ENCODE data around the gene OR7C1.

The OR7C1 gene

GRCh38 chr19:14764401-14764800 lies 70.6 kb downstream of the OR7C1 start:
- no peak for DNase-seq

GRCh38 chr19:14763497-14764145 lies 71.4 kb downstream of the OR7C1 start:
- no peak for DNase-seq

GRCh38 chr19:14762111-14762510 lies 72.9 kb downstream of the OR7C1 start:
- no peak for DNase-seq

GRCh38 chr19:14761607-14762006 lies 73.4 kb downstream of the OR7C1 start:
- no peak for DNase-seq

- DNase-seq: no peak
Measured at GRCh38 chr19:14758816-14759215, 76.2 kb downstream of the OR7C1 start.

- no peak for DNase-seq
Measured at GRCh38 chr19:14748601-14749000, 86.4 kb downstream of the OR7C1 start.
